NCI-H526 (cell line): ENCODE data around the gene LILRA2.
A peak's percentile ranks its signal among the peaks of the same experiment; 100 is the strongest.
"Not testable (repeated sequence)": the region's sequence is repeated elsewhere in the genome, so short reads cannot be mapped to it uniquely, and the experiment has no call there.

Experiments
- DNase-seq, 2 experiments: peaks; one replicate each; lab custom pipeline; 2025; lab: John Stamatoyannopoulos, UW

Gene LILRA2

DNA sequence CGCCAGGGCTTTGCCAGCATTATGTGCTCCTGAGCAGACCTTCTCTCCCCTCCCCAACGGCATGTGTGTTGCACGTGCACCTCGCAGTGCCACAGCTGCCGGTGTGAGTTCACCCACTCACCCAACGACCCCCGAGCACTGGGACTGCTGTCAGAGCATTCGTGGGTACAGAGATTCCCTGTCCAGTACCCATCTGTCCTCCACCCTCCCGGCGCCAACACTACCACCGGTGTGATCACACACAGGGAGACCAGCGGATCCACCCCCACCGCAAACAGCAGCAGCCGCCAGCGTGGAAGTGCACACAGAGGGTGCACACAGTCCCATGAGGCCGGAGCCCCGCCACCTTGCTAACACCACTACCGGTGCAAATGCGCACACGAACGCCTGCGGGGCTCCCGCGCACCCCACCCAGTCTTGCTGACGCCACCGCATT is 35.8 kb downstream of the LILRA2 start:
- DNase-seq: no peak

DNA sequence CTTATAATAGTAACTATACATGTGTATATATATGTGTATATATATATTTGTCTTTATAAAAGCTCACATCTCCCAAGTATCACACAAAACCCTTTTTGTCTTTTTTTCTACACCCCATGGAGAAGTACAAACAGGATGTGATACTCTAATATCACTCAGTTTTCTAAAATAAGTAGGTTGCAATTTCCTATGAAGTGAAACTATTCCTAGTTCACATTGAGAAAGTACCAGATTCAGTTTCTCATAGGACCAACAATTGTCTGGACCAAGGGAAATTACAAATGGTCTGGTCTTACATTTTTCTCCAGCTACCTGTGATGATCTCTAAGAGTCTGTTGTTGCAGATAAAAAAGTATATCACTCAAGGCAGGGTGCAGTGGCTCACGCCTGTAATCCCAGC is 38.8 kb downstream of the LILRA2 start:
- no peak for DNase-seq

DNA sequence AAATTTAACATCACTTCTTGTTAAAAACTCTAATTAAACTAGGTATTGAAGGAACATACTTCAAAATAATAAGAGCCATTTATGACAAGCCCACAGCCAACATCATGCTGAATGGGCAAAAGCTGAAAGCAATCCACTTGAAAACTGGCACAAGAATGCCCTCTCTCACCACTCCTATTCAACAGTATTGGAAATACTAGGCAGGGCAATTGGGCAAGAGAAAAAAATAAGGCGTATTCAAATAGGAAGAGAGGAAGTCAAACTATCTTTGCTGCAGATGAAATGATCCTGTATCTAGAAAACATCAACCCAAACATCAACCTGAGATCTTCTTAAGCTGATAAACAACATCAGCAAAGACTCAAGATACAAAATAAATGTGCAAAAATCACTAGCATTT is 41.1 kb downstream of the LILRA2 start:
- no peak for DNase-seq

- DNase-seq: peak; percentile 87 to 93
Measured at GRCh38 chr19:54616057-54616456, 42.5 kb downstream of the LILRA2 start.

DNA sequence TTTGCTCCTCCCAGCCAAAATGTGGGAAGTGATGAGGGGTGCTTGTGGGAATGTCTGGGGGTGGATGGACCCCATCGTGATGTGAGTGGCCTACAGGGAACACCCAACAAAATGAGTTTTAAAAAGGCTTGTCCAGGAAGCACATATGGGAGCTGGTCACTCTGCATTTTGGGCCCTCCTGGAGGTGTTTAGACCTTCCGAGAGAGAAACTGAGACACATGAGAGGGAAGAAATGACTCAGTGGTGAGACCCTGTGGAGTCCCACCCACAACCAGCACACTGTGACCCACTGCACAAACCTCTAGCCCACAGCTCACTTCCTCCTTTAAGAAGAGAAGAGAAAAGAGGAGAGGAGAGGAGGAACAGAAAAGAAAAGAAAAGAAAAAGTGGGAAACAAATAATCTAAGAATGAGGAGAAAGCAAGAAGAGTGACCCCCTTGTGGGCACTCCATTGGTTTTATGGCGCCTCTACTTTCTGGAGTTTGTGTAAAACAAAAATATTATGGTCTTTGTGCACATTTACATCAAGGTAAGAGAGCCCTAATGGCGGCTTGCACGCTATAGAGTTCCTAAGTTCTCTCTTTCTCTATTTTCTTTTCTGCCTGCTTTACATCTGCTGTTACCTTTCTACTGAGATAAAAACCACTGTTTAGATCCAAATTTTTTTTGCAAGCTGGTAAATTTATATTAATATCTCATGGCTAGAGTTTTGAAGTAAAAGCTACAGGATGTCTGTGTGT is 43.4 kb downstream of the LILRA2 start:
- peak in 1 of 2 experiments; percentile 61 for DNase-seq

DNA sequence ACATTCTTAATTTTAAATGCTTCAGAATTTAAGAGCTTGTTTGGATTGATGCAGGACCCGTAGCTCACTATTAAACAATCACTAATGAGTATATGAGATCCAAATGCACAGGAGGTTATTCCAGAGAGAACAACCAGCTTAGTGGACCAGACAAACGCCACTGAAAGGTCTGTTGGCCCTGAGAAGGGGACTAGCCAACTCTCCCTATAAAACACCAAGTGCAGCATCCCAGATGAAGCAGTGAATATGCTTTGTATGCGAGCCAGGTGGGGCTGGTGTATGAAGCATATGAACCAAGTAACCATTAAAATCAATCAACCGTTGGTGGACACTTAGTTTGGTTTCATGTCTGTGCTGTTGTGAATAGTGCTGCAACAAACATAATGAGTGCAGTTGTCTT is 46.9 kb downstream of the LILRA2 start:
- peak; percentile 23 to 58 for DNase-seq

- no peak for DNase-seq
Measured at GRCh38 chr19:54622431-54622830, 48.8 kb downstream of the LILRA2 start.

DNA sequence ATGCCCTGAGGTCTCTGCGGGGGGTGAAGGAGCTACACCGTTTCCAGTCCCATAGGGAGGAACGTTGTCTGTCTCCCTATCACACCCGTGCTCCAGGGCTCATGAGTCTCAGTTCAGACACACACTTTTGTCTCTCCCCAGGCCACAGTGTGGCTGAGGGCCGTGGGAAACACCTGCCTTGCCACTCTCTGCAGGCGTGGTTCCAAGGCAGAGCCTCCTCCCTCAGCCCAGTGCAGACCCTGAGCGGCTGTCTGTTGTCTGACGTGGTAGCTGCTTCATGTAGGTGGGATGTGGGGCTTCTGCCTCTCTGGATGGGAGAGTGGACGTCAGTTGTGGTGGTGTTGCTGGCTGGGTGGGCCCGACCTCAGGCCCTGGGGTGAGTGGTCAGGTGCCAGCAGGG is 50.6 kb downstream of the LILRA2 start:
- not testable (repeated sequence) for DNase-seq

DNA sequence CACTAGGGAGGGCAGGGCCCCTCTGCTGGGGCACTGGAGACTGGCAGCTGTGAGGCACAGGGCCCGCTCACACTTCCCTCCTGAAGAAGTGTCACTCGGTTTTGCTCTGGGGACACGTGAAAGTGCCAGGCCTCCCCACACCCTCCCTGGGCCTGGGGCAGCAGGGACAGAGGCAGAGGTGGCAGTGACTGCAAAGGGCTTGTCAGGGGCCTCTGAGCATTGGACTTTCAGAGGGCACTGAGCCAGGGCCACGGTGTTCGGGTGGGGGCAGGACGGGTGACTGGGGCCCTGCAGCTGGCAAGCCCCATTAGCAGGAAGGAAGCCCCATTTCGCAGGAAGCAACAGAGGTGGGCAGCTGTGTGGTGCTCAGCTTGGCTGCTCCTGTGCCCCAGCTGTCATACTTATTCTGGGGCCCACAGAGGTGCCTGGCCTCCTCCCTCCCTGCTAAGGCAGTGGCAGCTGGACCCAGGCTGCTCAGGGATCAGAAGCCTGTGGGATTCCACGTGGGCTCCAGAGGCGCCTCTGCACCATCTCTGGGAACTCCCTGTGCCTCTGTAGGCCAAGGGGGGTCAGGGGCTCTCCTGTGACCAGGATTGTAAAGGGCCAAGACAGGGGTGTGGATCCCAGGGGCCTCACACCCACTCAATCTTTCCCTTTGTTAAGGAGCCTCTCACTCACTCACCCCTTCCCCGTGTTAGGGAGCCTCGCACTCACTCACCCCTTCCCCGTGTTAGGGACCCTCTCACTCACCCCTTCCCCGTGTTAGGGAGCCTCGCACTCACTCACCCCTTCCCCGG is 51.5 kb downstream of the LILRA2 start:
- DNase-seq: not testable (repeated sequence)

- no peak for DNase-seq
Measured at GRCh38 chr19:54626757-54627156, 53.2 kb downstream of the LILRA2 start.

DNA sequence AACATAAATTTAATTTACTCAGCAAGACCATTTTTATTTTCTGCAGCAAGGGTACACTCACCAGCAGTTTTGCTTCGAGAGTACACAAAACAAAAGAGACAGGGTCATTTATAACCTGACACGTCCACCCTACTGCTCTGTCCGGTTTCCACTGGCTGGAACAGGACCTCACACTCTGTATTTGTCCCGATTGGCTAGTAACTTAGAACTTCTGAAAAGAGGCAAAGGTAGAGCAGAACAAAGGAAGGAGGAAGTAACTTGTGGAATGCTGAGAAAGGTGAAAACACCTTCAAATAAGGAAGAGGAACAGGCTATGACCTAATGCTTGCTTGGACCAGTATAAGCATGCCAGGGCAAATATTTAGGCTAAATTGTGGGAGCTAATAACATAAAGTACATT is 54.3 kb downstream of the LILRA2 start:
- not testable (repeated sequence) for DNase-seq

DNA sequence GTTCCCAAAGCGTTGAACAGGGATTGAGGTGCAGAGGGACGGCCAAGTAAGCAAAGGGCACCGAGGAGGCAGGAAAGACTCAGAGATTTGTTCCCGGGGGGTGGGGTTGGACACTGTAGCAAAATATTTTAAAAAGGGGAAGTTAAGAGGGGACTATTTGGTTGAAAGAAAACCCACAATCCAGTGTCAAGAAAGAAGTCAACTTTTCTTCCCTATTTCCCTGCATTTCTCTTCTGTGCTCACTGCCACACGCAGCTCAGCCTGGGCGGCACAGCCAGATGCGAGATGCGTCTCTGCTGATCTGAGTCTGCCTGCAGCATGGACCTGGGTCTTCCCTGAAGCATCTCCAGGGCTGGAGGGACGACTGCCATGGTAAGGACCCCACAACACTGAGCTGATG is 56.7 kb downstream of the LILRA2 start, which contains the start of gene LILRB1:
Gene LILRB1 (plus strand): TSS at position 223 of the 400 bp plus-strand sequence. CDS start 590 bp downstream, outside the sequence.
- DNase-seq: not testable (repeated sequence)

DNA sequence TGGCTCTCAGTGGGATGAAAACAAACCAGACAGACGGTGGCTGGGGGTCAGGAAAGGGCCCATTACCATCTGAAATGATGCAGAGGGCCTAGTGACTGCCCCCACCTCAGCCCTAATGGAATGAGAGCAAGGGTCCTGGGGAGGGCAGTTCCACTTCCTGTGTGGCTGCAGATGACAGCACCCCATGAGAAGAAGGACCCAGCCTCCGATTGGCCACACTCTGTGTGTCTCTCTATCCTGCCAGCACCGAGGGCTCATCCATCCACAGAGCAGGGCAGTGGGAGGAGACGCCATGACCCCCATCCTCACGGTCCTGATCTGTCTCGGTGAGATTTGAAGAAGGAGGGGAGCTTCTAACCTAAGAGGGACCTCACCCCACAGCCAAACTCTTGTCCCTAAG is 57.2 kb downstream of the LILRA2 start:
- DNase-seq: no peak

- not testable (repeated sequence) for DNase-seq
Measured at GRCh38 chr19:54631489-54632337, 58.1 kb downstream of the LILRA2 start.

DNA sequence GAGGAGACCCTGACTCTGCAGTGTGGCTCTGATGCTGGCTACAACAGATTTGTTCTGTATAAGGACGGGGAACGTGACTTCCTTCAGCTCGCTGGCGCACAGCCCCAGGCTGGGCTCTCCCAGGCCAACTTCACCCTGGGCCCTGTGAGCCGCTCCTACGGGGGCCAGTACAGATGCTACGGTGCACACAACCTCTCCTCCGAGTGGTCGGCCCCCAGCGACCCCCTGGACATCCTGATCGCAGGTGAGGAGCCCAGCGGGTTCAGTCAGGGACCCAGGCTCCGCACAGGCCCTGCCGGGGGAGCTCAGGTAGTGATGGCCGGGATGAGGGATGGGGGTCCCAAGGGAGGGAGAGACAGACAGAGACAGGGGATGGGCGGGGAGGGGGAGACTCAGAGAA is 58.9 kb downstream of the LILRA2 start:
- DNase-seq: not testable (repeated sequence)

DNA sequence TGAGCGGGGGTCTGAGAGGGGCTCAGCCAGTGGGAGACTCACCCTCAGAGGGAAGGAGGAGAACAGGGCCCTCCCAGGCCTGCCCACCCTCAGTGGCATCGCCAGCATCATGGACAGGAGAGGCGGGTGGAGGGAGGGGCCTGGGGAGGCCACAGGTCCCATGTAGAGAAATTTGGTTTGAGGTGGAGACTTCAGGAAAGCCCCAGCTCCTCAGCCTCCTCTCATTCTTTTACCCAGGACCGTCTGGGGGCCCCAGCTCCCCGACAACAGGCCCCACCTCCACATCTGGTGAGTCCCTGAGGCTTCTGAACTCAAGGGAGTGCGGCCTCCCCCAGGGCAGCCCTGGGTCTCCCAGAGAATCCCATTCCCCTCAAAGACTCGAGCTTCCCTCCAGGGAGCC is 59.8 kb downstream of the LILRA2 start:
- no peak for DNase-seq

DNA sequence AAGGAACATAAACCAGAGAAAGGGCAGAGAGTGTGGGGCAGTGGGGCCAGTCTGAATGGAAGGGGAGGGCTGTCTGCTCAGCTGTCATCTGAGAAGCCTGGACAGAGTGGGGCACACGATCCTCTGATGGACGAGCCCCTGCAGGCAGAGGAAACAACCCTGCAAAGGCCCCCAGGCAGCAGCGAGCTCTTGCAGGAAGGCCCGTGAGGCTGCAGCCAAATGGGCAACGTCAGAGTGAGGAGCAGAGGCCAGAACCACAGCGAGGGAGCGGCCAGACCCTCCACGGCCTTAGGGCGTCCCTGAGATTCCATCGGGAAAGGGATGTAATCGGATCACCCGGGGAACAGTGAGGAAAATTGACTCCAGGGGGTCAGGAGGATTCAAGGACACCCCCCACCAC is 62.5 kb downstream of the LILRA2 start:
- DNase-seq: not testable (repeated sequence)

- DNase-seq: no peak
Measured at GRCh38 chr19:54638683-54639082, 65.1 kb downstream of the LILRA2 start.
